H9 (cell line): ENCODE measurements around the gene PSMD1. TPM values are rescaled to one million over a fixed set of nuclear protein-coding genes. Genes with fewer than 3 reads are reported as not detected.

Source experiments
- DNase-seq: peaks from one replicate; pipeline ENCODE4 v3.0.0-alpha.2; 2017
- H2AFZ ChIP-seq: one replicate; pipeline ENCODE4 v1.6.1; 2013; ENCODE audit warnings: mild to moderate bottlenecking, low read length, control low read depth, moderate library complexity
- H2AK5ac ChIP-seq: 2 replicates; pipeline ENCODE4 v1.6.1; 2013; ENCODE audit warnings: low read length, control low read depth, mixed read lengths; ENCODE audit not compliant: insufficient read length
- H2BK120ac ChIP-seq: one replicate; pipeline ENCODE4 v1.6.1; 2013; ENCODE audit warnings: low read depth, mild to moderate bottlenecking, low read length, control low read depth, inconsistent platforms; ENCODE audit not compliant: poor library complexity, severe bottlenecking
- H2BK12ac ChIP-seq: 2 replicates; pipeline ENCODE4 v1.6.1; 2013; ENCODE audit warnings: low read length, control low read depth, mixed read lengths, low read depth; ENCODE audit not compliant: insufficient read length
- H2BK15ac ChIP-seq: 2 replicates; pipeline ENCODE4 v1.6.1; 2013; ENCODE audit warnings: low read depth, low read length, control low read depth
- H2BK20ac ChIP-seq: one replicate; pipeline ENCODE4 v1.6.1; 2013; ENCODE audit warnings: low read depth, mild to moderate bottlenecking, low read length, control low read depth, inconsistent platforms; ENCODE audit not compliant: poor library complexity, severe bottlenecking
- H2BK5ac ChIP-seq: 2 replicates; pipeline ENCODE4 v1.6.1; 2013; ENCODE audit warnings: low read length, control low read depth, mixed read lengths; ENCODE audit not compliant: insufficient read length
- H3K14ac ChIP-seq: 2 replicates; pipeline ENCODE4 v1.6.1; 2013; ENCODE audit warnings: low read length, control low read depth; ENCODE audit not compliant: insufficient read depth
- H3K18ac ChIP-seq: 2 replicates; pipeline ENCODE4 v1.6.1; 2013; ENCODE audit warnings: low read depth, mild to moderate bottlenecking, mixed read lengths, low read length, control low read depth; ENCODE audit not compliant: insufficient read length
- H3K23ac ChIP-seq: 2 replicates; pipeline ENCODE4 v1.6.1; 2013; ENCODE audit warnings: low read length, control low read depth, mixed read lengths, low read depth; ENCODE audit not compliant: insufficient read length
- H3K23me2 ChIP-seq: 2 replicates; pipeline ENCODE4 v1.6.1; 2013; ENCODE audit warnings: low read depth, mild to moderate bottlenecking, mixed read lengths, low read length, control low read depth; ENCODE audit not compliant: insufficient read length, poor library complexity, severe bottlenecking
- H3K27ac ChIP-seq: 2 replicates; pipeline ENCODE4 v1.5.1; 2013; ENCODE audit warnings: low read length, control low read depth, mixed read lengths, low read depth; ENCODE audit not compliant: insufficient read length
- H3K27me3 ChIP-seq: 2 replicates; pipeline ENCODE4 v1.6.1; 2013; ENCODE audit warnings: low read length, control low read depth, inconsistent platforms; ENCODE audit not compliant: insufficient read depth
- H3K4ac ChIP-seq: 2 replicates; pipeline ENCODE4 v1.6.1; 2013; ENCODE audit warnings: low read depth, mild to moderate bottlenecking, control low read depth, inconsistent platforms, low read length, moderate library complexity
- H3K4me1 ChIP-seq: 2 replicates; pipeline ENCODE4 v1.6.1; 2013; ENCODE audit warnings: low read length, control low read depth, inconsistent platforms; ENCODE audit not compliant: insufficient read depth
- H3K4me2 ChIP-seq: 2 replicates; pipeline ENCODE4 v1.6.1; 2013; ENCODE audit warnings: low read length, control low read depth, mixed read lengths; ENCODE audit not compliant: insufficient read length, insufficient read depth
- H3K56ac ChIP-seq: 2 replicates; pipeline ENCODE4 v1.6.1; 2013; ENCODE audit warnings: low read depth, mild to moderate bottlenecking, mixed read lengths, low read length, control low read depth; ENCODE audit not compliant: insufficient read length
- H3K79me1 ChIP-seq: 2 replicates; pipeline ENCODE4 v1.6.1; 2013; ENCODE audit warnings: low read depth, mild to moderate bottlenecking, moderate library complexity, low read length, control low read depth, inconsistent platforms; ENCODE audit not compliant: insufficient read depth, poor library complexity, severe bottlenecking
- H3K79me2 ChIP-seq: 2 replicates; pipeline ENCODE4 v1.6.1; 2013; ENCODE audit warnings: low read length, control low read depth, inconsistent platforms; ENCODE audit not compliant: insufficient read depth
- H3K9ac ChIP-seq: 2 replicates; pipeline ENCODE4 v1.6.1; 2013; ENCODE audit warnings: low read length, control low read depth, mixed read lengths; ENCODE audit not compliant: insufficient read length; ENCODE audit errors: extremely low read depth
- H3K9me3 ChIP-seq: one replicate; pipeline ENCODE4 v1.6.1; 2013; ENCODE audit warnings: low read depth, low read length, inconsistent platforms; ENCODE audit not compliant: control insufficient read depth
- H3T11ph ChIP-seq: one replicate; pipeline ENCODE4 v1.6.1; 2013; ENCODE audit warnings: mild to moderate bottlenecking, low read length, control low read depth, inconsistent platforms
- H4K20me1 ChIP-seq: one replicate; pipeline ENCODE4 v1.6.1; 2013; ENCODE audit not compliant: control insufficient read depth, insufficient read length, insufficient read depth
- H4K5ac ChIP-seq: 2 replicates; pipeline ENCODE4 v1.6.1; 2013; ENCODE audit warnings: low read depth, mild to moderate bottlenecking, mixed read lengths, low read length, control low read depth; ENCODE audit not compliant: insufficient read length
- H4K8ac ChIP-seq: replicated peaks from 2 replicates; pipeline ENCODE4 v1.6.1; 2013; ENCODE audit warnings: low read length, control low read depth, mixed read lengths, low read depth; ENCODE audit not compliant: insufficient read length
- H4K91ac ChIP-seq: 2 replicates; pipeline ENCODE4 v1.6.1; 2013; ENCODE audit warnings: low read depth, mild to moderate bottlenecking, moderate library complexity, mixed read lengths, low read length, control low read depth; ENCODE audit not compliant: insufficient read length
- H3K27ac Mint-ChIP-seq, 3 experiments: 2 replicates in 2 of 3; 3 replicates in 1 of 3; pipeline ENCODE4 v1.8.0; 2020 to 2021; ENCODE audit warnings: mixed read lengths in 3 of 3, mild to moderate bottlenecking in 1 of 3, moderate library complexity in 1 of 3
- H3K27me3 Mint-ChIP-seq: 2 replicates; pipeline ENCODE4 v1.8.0; 2021; ENCODE audit warnings: low read depth, mild to moderate bottlenecking, moderate library complexity, mixed read lengths
- H3K36me3 Mint-ChIP-seq, 3 experiments: 2 replicates in 2 of 3; 3 replicates in 1 of 3; pipeline ENCODE4 v1.8.0; 2020 to 2021; ENCODE audit warnings: low read depth in 3 of 3, mixed read lengths in 3 of 3; ENCODE audit not compliant: insufficient read depth in 1 of 3
- H3K4me1 Mint-ChIP-seq, 2 experiments: 2 replicates each; pipeline ENCODE4 v1.8.0; 2020; ENCODE audit warnings: mixed read lengths in 2 of 2
- H3K4me3 Mint-ChIP-seq, 2 experiments: 2 replicates in 1 of 2; 3 replicates in 1 of 2; pipeline ENCODE4 v1.8.0; 2020 to 2021; ENCODE audit warnings: mild to moderate bottlenecking in 2 of 2, mixed read lengths in 2 of 2, moderate library complexity in 1 of 2
- H3K9me3 Mint-ChIP-seq, 2 experiments: 2 replicates in 1 of 2; 3 replicates in 1 of 2; pipeline ENCODE4 v1.8.0; 2020; ENCODE audit warnings: mild to moderate bottlenecking in 2 of 2, mixed read lengths in 2 of 2, moderate library complexity in 1 of 2
- CTCF ChIP-seq: fragments of 200-600 bp; sonication (generic); conservative IDR thresholded peaks from 3 replicates; pipeline ENCODE4 v1.8.0; 2021; ENCODE audit warnings: antibody characterized with exemption, mild to moderate bottlenecking
- WGBS: extraction: QIAGEN DNeasy Blood & Tissue Kit; methylation state at CpG from one replicate; pipeline ENCODE4 v1.1.7; 2013; ENCODE audit warnings: missing lambda C conversion rate, low lambda C conversion rate, mixed read lengths; ENCODE audit not compliant: insufficient read length; ENCODE audit errors: extremely low coverage; 5-methylcytosine and 5-hydroxymethylcytosine counted together
- total RNA-seq: library from RNA; stranded (reverse); gene quantifications from 2 replicates; pipeline ENCODE4 v1.2.1, GENCODE V29; 2021

The PSMD1 gene
- total RNA-seq, 1 experiment from 2014 or later, result 166 TPM

- Histone ChIP-seq H3K9me3 (no peaks in the 10 kb centered on the region), H4K20me1 (no peaks in the 10 kb centered on the region), H3K27me3 (no peaks in the 10 kb centered on the region), H3K4me2 (no peak overlapping the region), H3K4ac (no peak overlapping the region), H2AFZ (no peak overlapping the region), H3K18ac (no peak overlapping the region), H4K5ac (no peak overlapping the region), H2AK5ac (no peak overlapping the region), H2BK12ac (no peak overlapping the region), H2BK15ac (no peak overlapping the region), H3T11ph (no peak overlapping the region), H3K79me1 (no peaks in the 10 kb centered on the region), H3K9ac (no peak overlapping the region), H3K4me1 (0 out of 2 replicates have a peak, but pooled peaks cover 4% of the 10 kb centered on the region), H2BK120ac (no peak overlapping the region), H3K56ac (no peak overlapping the region), H4K8ac (no peak overlapping the region), H4K91ac (no peak overlapping the region), H2BK20ac (no peak overlapping the region), H3K27ac (no peak overlapping the region), H3K79me2 (no peaks in the 10 kb centered on the region), H3K23ac (no peak overlapping the region), H2BK5ac (no peak overlapping the region), H3K14ac (no peak overlapping the region), H3K23me2 (no peaks in the 10 kb centered on the region)
- Mint-ChIP-seq H3K36me3 (no peaks in the 10 kb centered on the region), H3K27me3 (no peaks in the 10 kb centered on the region), H3K9me3 (no peaks in the 10 kb centered on the region), H3K27ac (no peak overlapping the region), H3K4me3 (no peak overlapping the region), H3K4me1 (peaks cover 34 to 36% of the 10 kb centered on the region in 2 experiments)
- no peak for TF ChIP-seq CTCF
- DNase-seq, result no peak
- WGBS, result 100% methylated on average over 1 of the region's 1 CpG
Observed at GRCh38 chr2:231117148-231117547, 60.5 kb downstream of the PSMD1 start.
